GM13977 (cell line): ENCODE data around the gene PRIM2.
"Not testable (repeated sequence)": the region's sequence is repeated elsewhere in the genome, so short reads cannot be mapped to it uniquely, and the experiment has no call there.

Experiments
- DNase-seq: peaks from one replicate; pipeline ENCODE4 v3.0.0; 2012; ENCODE audit warnings: low spot score
- CTCF ChIP-seq: IDR thresholded peaks from 2 replicates; pipeline ENCODE4 v1.5.1; 2012; ENCODE audit warnings: mild to moderate bottlenecking, control low read depth; ENCODE audit not compliant: insufficient read depth; ENCODE audit errors: extremely low read depth, missing control alignments
- in situ Hi-C: fragments of 300-500 bp; cut with MboI; formaldehyde crosslinking; loops from one replicate; pipeline ENCODE4 v1.12.0; 2022; ENCODE audit warnings: low sequenced_read_pairs, low pct_unique_long_range_greater_than_20kb, mixed read lengths, inconsistent platforms; ENCODE audit not compliant: unreplicated experiment

Gene PRIM2

GRCh38 chr6:57606331-57606730 lies 288.9 kb downstream of the PRIM2 start:
- DNase-seq, in situ Hi-C loops: not testable (repeated sequence)

DNA sequence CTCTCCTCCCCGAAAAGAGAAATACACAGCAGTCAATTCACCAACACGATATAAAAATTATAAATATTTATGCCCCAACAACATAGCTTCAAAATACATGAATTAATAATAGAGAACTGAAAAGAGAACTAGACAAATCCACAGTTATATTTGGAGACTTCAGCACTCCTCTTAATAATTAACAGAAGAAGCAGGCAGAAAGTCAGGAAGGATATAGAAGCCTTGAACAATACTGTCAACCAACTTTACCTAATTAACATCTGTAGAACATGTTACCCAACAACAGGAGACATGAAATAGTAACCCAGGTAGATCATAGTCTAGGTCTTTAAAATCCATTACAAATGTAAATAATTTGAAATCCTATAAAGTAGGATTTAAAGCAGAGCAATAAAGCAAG lies 293.2 kb downstream of the PRIM2 start:
- in situ Hi-C loops, DNase-seq: not testable (repeated sequence)

GRCh38 chr6:57618959-57619358 lies 301.5 kb downstream of the PRIM2 start:
- DNase-seq, in situ Hi-C loops: not testable (repeated sequence)

- in situ Hi-C loops, DNase-seq: not testable (repeated sequence)
Observed at GRCh38 chr6:57631773-57632172, 314.3 kb downstream of the PRIM2 start.

DNA sequence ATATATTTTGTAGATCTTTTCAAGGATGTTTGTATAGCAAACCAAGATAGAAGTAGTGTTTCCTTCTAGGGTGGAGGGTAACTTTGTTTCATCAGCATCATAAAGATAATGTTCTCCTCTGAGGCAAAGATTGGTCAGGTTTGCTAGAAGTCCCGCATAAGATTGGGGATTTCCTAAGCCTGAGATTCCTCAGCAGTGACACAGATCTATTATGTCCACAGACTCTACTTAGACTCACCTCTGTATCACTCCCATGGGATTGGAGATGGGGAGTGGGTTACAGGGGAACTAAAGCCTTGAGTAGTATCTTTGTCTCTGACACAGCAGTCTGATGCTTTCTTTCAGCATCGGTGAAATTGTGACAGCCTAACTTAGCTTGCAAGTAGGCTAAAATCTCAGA lies 341.1 kb downstream of the PRIM2 start:
- in situ Hi-C loops, DNase-seq: not testable (repeated sequence)

- DNase-seq, in situ Hi-C loops: not testable (repeated sequence)
Observed at GRCh38 chr6:57659794-57660193, 342.4 kb downstream of the PRIM2 start.

GRCh38 chr6:57660940-57661339 lies 343.5 kb downstream of the PRIM2 start:
- DNase-seq, in situ Hi-C loops: not testable (repeated sequence)

DNA sequence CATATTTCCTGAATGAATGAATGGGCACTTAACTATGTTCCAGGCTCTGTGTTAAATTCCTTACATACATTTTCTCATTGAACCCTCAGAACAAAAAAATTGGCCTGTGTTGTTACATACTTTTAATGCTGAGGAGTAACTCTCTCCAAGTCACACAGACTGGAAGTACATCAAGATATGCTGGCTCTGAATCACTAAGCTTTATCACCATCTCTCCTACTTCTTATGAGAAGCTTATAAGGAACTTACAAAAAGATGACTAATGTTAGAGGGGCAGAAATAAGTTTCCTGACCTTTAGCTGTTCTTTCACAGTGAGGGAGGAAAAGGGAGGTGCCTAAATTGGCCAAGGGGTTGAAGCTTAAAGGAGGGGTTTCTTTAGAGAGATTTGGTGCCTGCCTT lies 350.7 kb downstream of the PRIM2 start:
- in situ Hi-C loops, DNase-seq: not testable (repeated sequence)

DNA sequence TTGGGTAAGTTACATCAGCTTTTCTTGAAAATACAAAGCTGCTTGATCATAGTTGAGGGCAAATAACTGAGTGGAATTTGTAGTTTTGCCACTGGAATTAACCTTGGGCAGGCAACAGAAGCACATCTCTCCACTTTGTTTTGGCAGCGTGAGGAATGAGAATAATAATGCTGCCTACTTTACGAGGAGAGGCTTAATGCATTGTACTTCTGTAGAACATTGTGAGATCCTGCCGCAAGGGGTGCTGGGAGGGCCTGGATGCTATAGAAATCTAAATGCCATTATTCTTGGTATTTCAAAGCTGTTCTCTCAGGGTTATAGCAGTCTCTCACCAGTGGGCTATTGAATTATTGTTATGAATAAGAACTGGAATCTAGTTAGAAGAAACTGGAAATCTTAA lies 353.8 kb downstream of the PRIM2 start:
- in situ Hi-C loops, DNase-seq: not testable (repeated sequence)

DNA sequence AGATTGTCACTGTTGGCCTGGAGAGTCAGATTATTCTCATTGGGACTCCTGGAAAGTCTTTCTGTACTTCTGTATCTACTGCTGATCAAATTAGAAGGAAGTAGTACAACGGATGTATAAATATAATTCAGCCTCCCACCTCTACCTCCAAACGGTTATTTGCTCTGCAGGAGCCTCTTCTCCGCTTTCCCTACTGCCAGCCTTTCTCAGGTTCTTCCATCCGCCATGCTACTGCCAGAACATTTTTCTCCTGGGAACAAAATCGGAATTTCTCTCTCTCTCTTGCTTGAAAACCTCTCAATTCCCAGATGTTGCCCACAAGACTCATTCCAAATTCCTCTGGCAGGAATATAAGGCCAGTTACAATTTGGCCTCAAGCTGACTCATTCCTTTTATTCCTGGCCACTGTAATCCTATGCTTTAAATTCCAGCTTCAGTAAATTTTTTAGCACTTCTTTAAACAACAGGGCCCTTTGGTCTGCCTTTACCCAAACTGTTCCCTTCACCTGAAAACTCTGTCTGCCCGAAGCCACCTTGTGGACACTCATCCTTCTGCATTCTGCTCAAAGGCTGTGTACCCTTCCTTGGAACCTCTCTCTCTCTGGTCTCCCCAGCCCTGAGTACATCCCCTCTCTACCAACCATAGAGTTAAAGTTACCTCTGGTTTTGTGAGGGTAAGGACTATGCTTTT lies 354.7 kb downstream of the PRIM2 start:
- DNase-seq, result not testable (repeated sequence)

DNA sequence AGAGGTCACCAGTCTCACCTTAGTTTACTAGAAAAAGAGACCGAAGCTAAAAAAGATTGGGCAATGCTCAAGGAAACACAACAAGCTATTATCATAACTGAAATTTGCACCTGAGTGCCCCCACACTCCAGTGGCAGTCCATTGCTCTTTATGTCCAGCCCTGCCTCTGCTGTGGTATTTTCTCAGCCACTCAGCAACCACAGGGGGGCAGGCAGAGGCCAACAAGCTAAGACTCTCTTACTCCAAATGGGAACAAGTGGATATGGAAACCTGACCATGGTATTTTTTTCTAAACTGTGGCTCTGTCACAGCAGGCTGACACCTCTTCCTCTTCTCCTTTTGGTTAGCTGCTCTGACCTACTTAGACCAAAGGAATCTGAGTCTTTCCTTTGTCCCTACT lies 355.9 kb downstream of the PRIM2 start:
- in situ Hi-C loops, DNase-seq: not testable (repeated sequence)
- TF ChIP-seq CTCF, result peak; percentile 18

More for the DNA sequence above, 354.7 kb downstream of the PRIM2 start:
- in situ Hi-C loops, result not testable (repeated sequence)

DNA sequence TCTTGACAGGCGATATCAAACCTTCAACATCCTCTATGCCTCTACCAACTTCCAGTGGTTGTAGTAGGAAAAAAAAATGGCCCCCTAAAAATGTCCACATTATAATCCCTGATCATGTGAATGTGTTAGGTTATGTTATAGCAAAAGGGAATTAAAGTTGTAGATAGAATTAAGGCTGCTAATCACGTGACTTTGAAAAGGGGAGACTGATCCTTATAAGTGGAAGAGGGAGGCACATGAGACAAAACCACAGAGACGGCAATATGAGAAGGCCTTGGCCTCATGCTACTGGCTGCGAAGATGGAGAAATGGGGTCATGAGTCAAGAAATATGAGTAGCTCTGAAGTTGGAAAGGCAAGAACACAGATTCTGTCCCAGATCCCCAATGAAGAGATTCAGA lies 358.0 kb downstream of the PRIM2 start:
- DNase-seq, in situ Hi-C loops: not testable (repeated sequence)

GRCh38 chr6:57696382-57696781 lies 379.0 kb downstream of the PRIM2 start:
- in situ Hi-C loops, DNase-seq: not testable (repeated sequence)
